HUES64 (cell line): ENCODE data around the gene TMPRSS4.

ENCODE experiments used
- H3K27ac ChIP-seq: 2 replicates; pipeline ENCODE4 v1.7.0; 2013; ENCODE audit warnings: low read depth, low read length, inconsistent platforms
- H3K27me3 ChIP-seq: 2 replicates; pipeline ENCODE4 v1.6.1; 2013; ENCODE audit warnings: mild to moderate bottlenecking, low read length; ENCODE audit not compliant: insufficient read depth
- H3K36me3 ChIP-seq: 2 replicates; pipeline ENCODE4 v1.6.1; 2013; ENCODE audit warnings: mild to moderate bottlenecking, low read length; ENCODE audit not compliant: insufficient read depth
- H3K4me1 ChIP-seq: 2 replicates; pipeline ENCODE4 v1.6.1; 2013; ENCODE audit warnings: mild to moderate bottlenecking, low read length, moderate library complexity; ENCODE audit not compliant: insufficient read depth
- H3K4me3 ChIP-seq: 2 replicates; pipeline ENCODE4 v1.5.1; 2013; ENCODE audit warnings: mild to moderate bottlenecking, low read length, moderate library complexity
- H3K9ac ChIP-seq: 2 replicates; pipeline ENCODE4 v1.6.1; 2013; ENCODE audit warnings: mild to moderate bottlenecking, low read depth, low read length
- H3K9me3 ChIP-seq: 2 replicates; pipeline ENCODE4 v1.6.1; 2013; ENCODE audit warnings: low read depth, low read length; ENCODE audit not compliant: insufficient read depth
- WGBS: fragments of 150-250, 120-280 bp; methylation state at CpG from one replicate; pipeline ENCODE4 v1.1.7; 2013; ENCODE audit warnings: missing lambda C conversion rate; 5-methylcytosine and 5-hydroxymethylcytosine counted together

The TMPRSS4 gene

GRCh38 chr11:118048472-118049370, 28.2 kb upstream of the TMPRSS4 start:
- Histone ChIP-seq H3K9me3 (no peaks in the 10 kb centered on the region), H3K4me1 (no peaks in the 10 kb centered on the region), H3K27me3 (no peaks in the 10 kb centered on the region), H3K27ac (no peak overlapping the region), H3K9ac (no peak overlapping the region), H3K4me3 (no peak overlapping the region), H3K36me3 (no peaks in the 10 kb centered on the region)
- WGBS: 88% methylated on average over 9 of the region's 11 CpGs

GRCh38 chr11:118049771-118050170, 27.1 kb upstream of the TMPRSS4 start:
- no peak overlapping the region for H3K4me3 ChIP-seq
- H3K36me3 ChIP-seq: no peaks in the 10 kb centered on the region
- H3K9ac ChIP-seq: no peak overlapping the region
- no peaks in the 10 kb centered on the region for H3K4me1 ChIP-seq
- H3K9me3 ChIP-seq: no peaks in the 10 kb centered on the region
- WGBS: 91% methylated on average over 6 of the region's 6 CpGs
- H3K27ac ChIP-seq: no peak overlapping the region
- no peaks in the 10 kb centered on the region for H3K27me3 ChIP-seq

- no peaks in the 10 kb centered on the region for H3K27me3 ChIP-seq
- H3K9me3 ChIP-seq: no peaks in the 10 kb centered on the region
- no peak overlapping the region for H3K4me3 ChIP-seq
- no peak overlapping the region for H3K9ac ChIP-seq
- no peak overlapping the region for H3K27ac ChIP-seq
- 94% methylated on average over 7 of the region's 7 CpGs for WGBS
- no peaks in the 10 kb centered on the region for H3K36me3 ChIP-seq
- H3K4me1 ChIP-seq: no peaks in the 10 kb centered on the region
These were observed 26.5 kb upstream of the TMPRSS4 start for GRCh38 chr11:118050208-118050891.

DNA sequence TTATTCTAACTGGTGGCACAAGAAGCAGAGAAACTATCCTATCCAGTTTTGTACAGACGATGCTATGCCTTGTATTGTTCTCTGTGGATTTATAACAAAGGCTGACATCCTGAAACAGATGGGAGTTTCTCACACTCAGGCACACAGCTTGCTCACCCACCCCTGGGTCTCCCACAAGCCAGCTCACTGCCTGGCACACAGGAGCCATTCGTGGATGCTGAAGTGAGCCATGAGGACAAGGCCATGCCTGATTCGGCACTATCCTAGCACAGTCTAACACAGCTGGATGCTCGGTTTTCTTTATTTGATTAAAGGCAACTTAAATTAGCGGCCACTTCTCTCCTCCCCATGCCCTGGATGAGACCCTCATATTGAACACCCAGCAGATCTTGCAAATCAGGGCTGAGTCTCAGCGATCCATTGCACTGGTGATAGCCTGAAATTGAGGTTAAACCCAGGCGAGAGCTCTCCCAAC, 25.7 kb upstream of the TMPRSS4 start:
- no peaks in the 10 kb centered on the region for H3K36me3 ChIP-seq
- H3K9ac ChIP-seq: no peak overlapping the region
- 79% methylated on average over 7 of the region's 7 CpGs for WGBS
- no peaks in the 10 kb centered on the region for H3K4me1 ChIP-seq
- H3K9me3 ChIP-seq: no peaks in the 10 kb centered on the region
- no peak overlapping the region for H3K27ac ChIP-seq
- no peaks in the 10 kb centered on the region for H3K27me3 ChIP-seq
- H3K4me3 ChIP-seq: no peak overlapping the region

GRCh38 chr11:118051611-118052461, 25.0 kb upstream of the TMPRSS4 start:
- no peaks in the 10 kb centered on the region for H3K9me3 ChIP-seq
- H3K4me1 ChIP-seq: no peaks in the 10 kb centered on the region
- no peaks in the 10 kb centered on the region for H3K36me3 ChIP-seq
- H3K27me3 ChIP-seq: no peaks in the 10 kb centered on the region
- no peak overlapping the region for H3K4me3 ChIP-seq
- WGBS: 90% methylated on average over 16 of the region's 16 CpGs
- H3K27ac ChIP-seq: no peak overlapping the region
- H3K9ac ChIP-seq: no peak overlapping the region

DNA sequence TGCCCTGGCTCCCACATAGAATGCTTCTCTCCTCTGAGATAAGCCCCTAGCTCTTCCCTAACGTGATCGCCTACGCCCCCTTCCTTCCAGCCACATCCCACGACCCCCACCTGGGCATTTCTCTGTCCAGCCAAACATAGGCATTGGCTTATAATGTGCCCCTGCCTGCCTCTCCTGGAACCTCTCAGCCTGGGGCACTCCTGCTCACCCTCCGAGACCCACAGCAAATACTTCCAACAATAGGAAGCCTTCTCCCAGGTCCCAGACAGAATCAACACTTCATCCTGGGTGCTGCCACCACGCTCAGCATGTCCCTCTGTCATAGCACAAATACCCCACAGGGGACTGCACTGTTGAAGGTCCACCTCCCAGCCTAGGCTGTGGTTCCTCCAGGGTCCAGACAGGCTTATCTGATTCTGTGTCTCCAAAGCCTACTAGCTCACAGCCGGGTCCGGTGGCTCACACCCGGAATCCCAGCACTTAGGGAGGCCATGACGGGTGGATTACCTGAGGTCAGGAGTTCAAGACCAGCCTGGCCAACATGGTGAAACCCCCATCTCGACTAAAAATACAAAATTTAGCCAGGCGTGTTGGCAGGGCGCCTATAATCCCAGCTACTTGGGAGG, 24.2 kb upstream of the TMPRSS4 start:
- 86% methylated on average over 13 of the region's 13 CpGs for WGBS
- Histone ChIP-seq H3K9ac (no peak overlapping the region), H3K9me3 (no peaks in the 10 kb centered on the region), H3K4me1 (no peaks in the 10 kb centered on the region), H3K27ac (no peak overlapping the region), H3K27me3 (no peaks in the 10 kb centered on the region), H3K36me3 (no peaks in the 10 kb centered on the region), H3K4me3 (no peak overlapping the region)

GRCh38 chr11:118054712-118055640, 21.9 kb upstream of the TMPRSS4 start:
- Histone ChIP-seq H3K9me3 (no peaks in the 10 kb centered on the region), H3K27me3 (no peaks in the 10 kb centered on the region), H3K4me1 (no peaks in the 10 kb centered on the region), H3K4me3 (no peak overlapping the region), H3K9ac (no peak overlapping the region), H3K27ac (no peak overlapping the region), H3K36me3 (no peaks in the 10 kb centered on the region)
- WGBS: 83% methylated on average over 12 of the region's 12 CpGs

DNA sequence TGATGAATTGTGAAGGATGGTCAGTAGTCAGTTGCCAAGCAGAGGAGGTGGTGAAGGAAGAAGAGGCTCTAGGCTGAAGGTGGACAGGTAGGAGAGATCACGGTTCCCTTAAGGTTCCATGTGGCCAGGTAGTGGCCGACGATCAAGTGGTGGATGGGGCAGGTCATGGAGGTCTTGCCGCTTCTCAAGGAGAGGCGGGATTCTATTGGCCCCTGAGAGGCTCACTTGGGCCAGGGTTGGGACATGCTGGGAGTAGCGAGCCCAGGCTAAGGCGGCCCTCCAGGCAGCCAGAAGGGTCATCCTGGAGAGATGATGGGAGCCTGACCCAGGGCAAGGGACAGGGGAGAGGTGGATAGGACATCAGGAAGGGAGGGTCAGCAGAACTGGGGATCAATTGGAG, 20.9 kb upstream of the TMPRSS4 start:
- Histone ChIP-seq H3K9me3 (no peaks in the 10 kb centered on the region), H3K4me3 (no peak overlapping the region), H3K27ac (no peak overlapping the region), H3K27me3 (no peaks in the 10 kb centered on the region), H3K36me3 (no peaks in the 10 kb centered on the region), H3K4me1 (no peaks in the 10 kb centered on the region), H3K9ac (no peak overlapping the region)
- WGBS: 95% methylated on average over 7 of the region's 7 CpGs

DNA sequence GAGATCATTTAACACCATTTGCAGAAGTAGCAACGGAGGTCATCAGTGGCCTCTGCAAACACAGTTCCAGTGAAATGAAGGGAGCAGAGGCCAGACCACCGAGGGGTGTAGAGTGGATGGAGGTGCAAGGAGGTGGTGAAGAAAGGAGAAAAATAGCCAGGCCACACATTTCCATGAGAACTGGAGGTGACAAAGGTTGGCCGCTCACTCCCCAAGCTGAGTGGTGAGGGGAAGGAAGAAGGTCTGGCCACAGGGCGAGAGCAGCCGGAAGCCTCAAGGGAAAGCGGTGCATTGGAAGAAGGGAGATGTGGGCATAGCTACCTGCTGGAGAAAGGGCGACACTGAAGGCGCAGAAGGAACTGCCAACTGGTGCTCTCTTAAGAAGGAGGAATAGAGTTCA, 20.1 kb upstream of the TMPRSS4 start:
- H3K36me3 ChIP-seq: no peaks in the 10 kb centered on the region
- no peaks in the 10 kb centered on the region for H3K9me3 ChIP-seq
- no peaks in the 10 kb centered on the region for H3K4me1 ChIP-seq
- no peaks in the 10 kb centered on the region for H3K27me3 ChIP-seq
- no peak overlapping the region for H3K4me3 ChIP-seq
- WGBS: 89% methylated on average over 8 of the region's 8 CpGs
- H3K27ac ChIP-seq: no peak overlapping the region
- no peak overlapping the region for H3K9ac ChIP-seq
